SK-N-SH (cell line): ENCODE measurements around the gene PTGIR. TPM values are rescaled to one million over a fixed set of nuclear protein-coding genes. Genes with fewer than 3 reads are reported as not detected.

Experiments
- CTCF ChIA-PET: fragments of 300-600, 350-600 bp; formaldehyde crosslinking; extraction: SDS; loops from one replicate; lab custom pipeline; 2021; lab: Yijun Ruan, JAX
- POLR2A ChIA-PET: fragments of 350-600 bp; sonication (Branson Sonifier 250); formaldehyde crosslinking; extraction: SDS; loops from one replicate; lab custom pipeline; 2020; ENCODE audit warnings: antibody characterized with exemption, inconsistent platforms; lab: Yijun Ruan, JAX
- DNase-seq: peaks from one replicate; pipeline ENCODE4 v3.0.0; 2012
- H2AFZ ChIP-seq: fragments of 200-600 bp; sonication (generic); 2 replicates; pipeline ENCODE4 v1.8.1; 2016; ENCODE audit warnings: antibody characterized with exemption, mild to moderate bottlenecking, low read depth
- H3F3A ChIP-seq: fragments of 200-600 bp; sonication (generic); replicated peaks from 2 replicates; pipeline ENCODE3; 2016; ENCODE audit warnings: antibody characterized with exemption, mild to moderate bottlenecking; ENCODE audit not compliant: insufficient read depth
- H3K27ac ChIP-seq, 2 experiments: fragments of 200-500 bp in 1 of 2; fragments of 200-600 bp in 1 of 2; sonication (Bioruptor generic) in 1 of 2; sonication (generic), shearing (Covaris generic) in 1 of 2; 2 replicates each; pipeline versions ENCODE4 v1.5.1 to v1.6.1; 2014 to 2016; ENCODE audit warnings: low read depth in 2 of 2, inconsistent platforms in 1 of 2, low read length in 1 of 2, mild to moderate bottlenecking in 1 of 2, mixed read lengths in 1 of 2
- H3K27me3 ChIP-seq: fragments of 200-600 bp; sonication (generic), shearing (Covaris generic); 2 replicates; pipeline ENCODE4 v1.6.1; 2016; ENCODE audit warnings: mixed run types; ENCODE audit not compliant: insufficient read depth
- H3K36me3 ChIP-seq, 2 experiments: fragments of 200-500 bp in 1 of 2; fragments of 200-600 bp in 1 of 2; sonication (Bioruptor generic) in 1 of 2; sonication (generic) in 1 of 2; replicated peaks in 1 of 2; 2 replicates each; pipeline versions ENCODE3 to v1.5.1; 2014 to 2016; ENCODE audit warnings: low read length in 1 of 2, mild to moderate bottlenecking in 1 of 2; ENCODE audit not compliant: insufficient read depth in 2 of 2, control insufficient read depth in 1 of 2
- H3K4me1 ChIP-seq, 2 experiments: fragments of 200-500 bp in 1 of 2; fragments of 200-600 bp in 1 of 2; sonication (Bioruptor generic) in 1 of 2; sonication (generic), shearing (Covaris generic) in 1 of 2; 2 replicates each; pipeline versions ENCODE4 v1.5.1 to v1.6.1; 2014 to 2016; ENCODE audit warnings: low read depth in 1 of 2, low read length in 1 of 2, mixed run types in 1 of 2; ENCODE audit not compliant: insufficient read depth in 2 of 2, control insufficient read depth in 1 of 2
- H3K4me2 ChIP-seq: fragments of 200-600 bp; sonication (generic), shearing (Covaris generic); 2 replicates; pipeline ENCODE4 v1.6.1; 2017; ENCODE audit warnings: mixed run types
- H3K4me3 ChIP-seq, 2 experiments: fragments of 200-500 bp in 1 of 2; fragments of 200-600 bp in 1 of 2; sonication (Bioruptor generic) in 1 of 2; sonication (generic), shearing (Covaris generic) in 1 of 2; 2 replicates each; pipeline versions ENCODE4 v1.5.1 to v1.8.1; 2014 to 2016; ENCODE audit warnings: low read depth in 2 of 2, inconsistent platforms in 1 of 2, low read length in 1 of 2, mild to moderate bottlenecking in 1 of 2, mixed read lengths in 1 of 2, moderate library complexity in 1 of 2
- H3K79me2 ChIP-seq: fragments of 200-600 bp; sonication (generic); 2 replicates; pipeline ENCODE4 v1.8.1; 2017; ENCODE audit warnings: mild to moderate bottlenecking; ENCODE audit not compliant: insufficient read depth
- H3K9ac ChIP-seq: fragments of 200-600 bp; sonication (generic); 2 replicates; pipeline ENCODE4 v1.6.1; 2017; ENCODE audit warnings: mixed run types
- H3K9me2 ChIP-seq: fragments of 200-600 bp; sonication (generic); 2 replicates; pipeline ENCODE4 v1.6.1; 2017; ENCODE audit warnings: mixed run types
- H3K9me3 ChIP-seq: fragments of 200-600 bp; sonication (generic); 2 replicates; pipeline ENCODE4 v1.6.1; 2017; ENCODE audit warnings: mixed run types, mild to moderate bottlenecking, moderate library complexity
- H4K20me1 ChIP-seq: fragments of 200-600 bp; sonication (generic); 2 replicates; pipeline ENCODE4 v1.6.1; 2017; ENCODE audit warnings: mild to moderate bottlenecking, mixed run types; ENCODE audit not compliant: insufficient read depth
- CTCF ChIP-seq: fragments of 200-600 bp; sonication (generic); IDR thresholded peaks from 2 replicates; pipeline ENCODE4 v1.6.1; 2017; ENCODE audit warnings: antibody characterized with exemption, mild to moderate bottlenecking, moderate library complexity
- EP300 ChIP-seq, 2 experiments: IDR thresholded peaks; 2 replicates each; pipeline versions ENCODE4 v1.4.0 to v1.6.1; 2012; ENCODE audit warnings: borderline replicate concordance in 1 of 2, low read depth in 1 of 2, low read length in 1 of 2
- FOSL2 ChIP-seq: IDR thresholded peaks from 2 replicates; pipeline ENCODE4 v1.4.0; 2012; ENCODE audit warnings: low read depth, mild to moderate bottlenecking, moderate library complexity, borderline replicate concordance
- FOXJ3 ChIP-seq: sonication (generic); formaldehyde crosslinking; IDR thresholded peaks from 2 replicates; pipeline ENCODE4 v1.5.1; 2020; ENCODE audit warnings: mild to moderate bottlenecking, missing genetic modification reagents
- GATA2 ChIP-seq: sonication (generic); formaldehyde crosslinking; IDR thresholded peaks from 2 replicates; pipeline ENCODE4 v1.5.0; 2020; ENCODE audit warnings: mild to moderate bottlenecking, missing genetic modification reagents
- JUND ChIP-seq: IDR thresholded peaks from 2 replicates; pipeline ENCODE4 v1.4.0; 2012
- MAX ChIP-seq: IDR thresholded peaks from 2 replicates; pipeline ENCODE4 v1.4.0; 2012; ENCODE audit warnings: low read depth
- MEF2A ChIP-seq: IDR thresholded peaks from 2 replicates; pipeline ENCODE4 v1.4.0; 2012; ENCODE audit warnings: low read depth, borderline replicate concordance
- NFIC ChIP-seq: IDR thresholded peaks from 2 replicates; pipeline ENCODE4 v1.4.0; 2012; ENCODE audit warnings: borderline replicate concordance
- RAD21 ChIP-seq: IDR thresholded peaks from 2 replicates; pipeline ENCODE4 v1.6.1; 2012; ENCODE audit warnings: mild to moderate bottlenecking, low read length
- RCOR1 ChIP-seq: fragments of 150-350 bp; IDR thresholded peaks from 2 replicates; pipeline ENCODE4 v1.6.1; 2017; ENCODE audit warnings: antibody characterized with exemption, low read length
- RFX5 ChIP-seq: IDR thresholded peaks from 2 replicates; pipeline ENCODE4 v1.6.1; 2012; ENCODE audit warnings: mild to moderate bottlenecking, improper control_type of control experiment, low read length
- RXRA ChIP-seq: IDR thresholded peaks from 2 replicates; pipeline ENCODE4 v1.4.0; 2012; ENCODE audit warnings: low read depth, mild to moderate bottlenecking, borderline replicate concordance
- TAF1 ChIP-seq: IDR thresholded peaks from 2 replicates; pipeline ENCODE4 v1.6.1; 2012; ENCODE audit warnings: low read depth, mild to moderate bottlenecking, low read length, moderate library complexity, borderline replicate concordance
- TEAD4 ChIP-seq: IDR thresholded peaks from 2 replicates; pipeline ENCODE4 v1.4.0; 2012; ENCODE audit warnings: mild to moderate bottlenecking, borderline replicate concordance; ENCODE audit not compliant: insufficient read depth
- USF2 ChIP-seq: fragments of 150-350 bp; IDR thresholded peaks from 2 replicates; pipeline ENCODE4 v1.6.1; 2017; ENCODE audit warnings: antibody characterized with exemption, low read length, low read depth, borderline replicate concordance
- YY1 ChIP-seq: IDR thresholded peaks from 2 replicates; pipeline ENCODE4 v1.4.0; 2012; ENCODE audit warnings: low read depth, mild to moderate bottlenecking
- ZBTB33 ChIP-seq: IDR thresholded peaks from 2 replicates; pipeline ENCODE4 v1.4.0; 2012; ENCODE audit warnings: low read depth, borderline replicate concordance
- WGBS: methylation state at CpG from one replicate; pipeline ENCODE4 v1.1.6; 2017; ENCODE audit warnings: low lambda C conversion rate; 5-methylcytosine and 5-hydroxymethylcytosine counted together
- polyA plus RNA-seq, 3 experiments: library from polyadenylated mRNA; depleted of rRNA; stranded (reverse); fragments of >200 nt; gene quantifications; 2 replicates each; pipeline ENCODE4 v1.2.3, GENCODE V29; 2012

The PTGIR gene
- polyA plus RNA-seq, 1 of the 3 experiments (the other 2 are of a cell fraction) = 2.5 TPM

GRCh38 chr19:46615966-46616365, 8.9 kb downstream of the PTGIR start:
- Histone ChIP-seq H3K9ac (no peak overlapping the region), H3K9me3 (no peaks in the 10 kb centered on the region), H3K27me3 (no peaks in the 10 kb centered on the region), H3K4me2 (no peak overlapping the region), H4K20me1 (no peaks in the 10 kb centered on the region), H3K27ac (no peak overlapping the region), H3K4me1 (peaks cover 0 to 36% of the 10 kb centered on the region in 2 experiments; a peak in 3 of 4 replicates), H3K4me3 (no peak overlapping the region), H3K9me2 (no peaks in the 10 kb centered on the region), H3K79me2 (no peaks in the 10 kb centered on the region), H2AFZ (no peak overlapping the region), H3K36me3 (peaks cover 0 to under 1% of the 10 kb centered on the region in 2 experiments), H3F3A (peaks cover 7% of the 10 kb centered on the region)
- no peak for DNase-seq
- CTCF ChIA-PET = interaction anchor here (1.5 to 23.7 kb wide), 7 partner anchors 13 to 151 kb away, joined by 3 to 471 read pairs (median 12); partner anchors contain the start of genes CALM3 and DACT3
- no peak for TF ChIP-seq EP300 (IDR thresholded peaks at IDR 0.05; ENCODE audit: borderline replicate concordance in 1 of 2, low read depth in 1 of 2, low read length in 1 of 2)
- TF ChIP-seq TAF1 = no peak
- no peak for TF ChIP-seq NFIC
- no peak for TF ChIP-seq GATA2 (CRISPR knock-in tag)
- no peak for TF ChIP-seq RCOR1
- TF ChIP-seq FOSL2 = no peak
- no peak for TF ChIP-seq TEAD4
- no peak for TF ChIP-seq FOXJ3 (CRISPR knock-in tag)
- TF ChIP-seq YY1 = no peak
- TF ChIP-seq RXRA = no peak
- TF ChIP-seq JUND = no peak
- 76% methylated on average over 10 of the region's 10 CpGs for WGBS
- POLR2A ChIA-PET = interaction anchor here (1.1 to 2.8 kb wide), 2 partner anchors 15 kb away, joined by 3 to 40 read pairs; no protein-coding TSS in a partner anchor

- Histone ChIP-seq H2AFZ (no peak overlapping the region), H3K9me3 (no peaks in the 10 kb centered on the region), H3F3A (peaks cover 7% of the 10 kb centered on the region), H3K79me2 (no peaks in the 10 kb centered on the region), H3K4me1 (peaks cover 0 to 28% of the 10 kb centered on the region in 2 experiments; a peak in 2 of 4 replicates), H3K27me3 (no peaks in the 10 kb centered on the region), H3K4me3 (peak overlapping the region in 1 of 2 experiments; percentile 8; a peak in 1 of 4 replicates), H3K27ac (peak overlapping the region in 1 of 2 experiments; percentile 31; a peak in 1 of 4 replicates), H3K4me2 (no peak overlapping the region), H4K20me1 (no peaks in the 10 kb centered on the region), H3K36me3 (peaks cover 2 to 16% of the 10 kb centered on the region in 2 experiments), H3K9ac (no peak overlapping the region), H3K9me2 (no peaks in the 10 kb centered on the region)
- 16% methylated on average over 10 of the region's 12 CpGs for WGBS
- ChIA-PET CTCF (interaction anchor here (0.6 to 23.7 kb wide), 37 partner anchors 11 to 870 kb away, joined by 3 to 471 read pairs (median 4); partner anchors contain the start of genes CALM3, DACT3, FKRP and KPTN), POLR2A (interaction anchor here (0.9 to 1.8 kb wide), 7 partner anchors 9 to 48 kb away, joined by 3 to 10 read pairs (median 4); partner anchors contain the start of genes CALM3, DACT3 and GNG8)
- DNase-seq = peak; percentile 91
- no peak for TF ChIP-seq RXRA
- no peak for TF ChIP-seq ZBTB33
- no peak for TF ChIP-seq MAX
- peak; percentile 92 for TF ChIP-seq RAD21
- TF ChIP-seq RFX5 = no peak
- no peak for TF ChIP-seq FOXJ3 (CRISPR knock-in tag)
- TF ChIP-seq CTCF = peak; percentile 84
- no peak for TF ChIP-seq USF2
- TF ChIP-seq MEF2A = no peak
Measured at GRCh38 chr19:46614114-46614722, 10.7 kb downstream of the PTGIR start.
